Ishikawa (cell line): ENCODE results near the gene C1orf141.

ENCODE experiments used
- CEBPB ChIP-seq: IDR thresholded peaks from 2 replicates; pipeline ENCODE4 v1.6.1; 2012
- CREB1 ChIP-seq: IDR thresholded peaks from 2 replicates; pipeline ENCODE4 v1.6.1; 2012; ENCODE audit warnings: low read depth
- EGR1 ChIP-seq: IDR thresholded peaks from 2 replicates; pipeline ENCODE4 v1.6.1; 2012
- EP300 ChIP-seq: IDR thresholded peaks from 2 replicates; pipeline ENCODE4 v1.6.1; 2012; ENCODE audit warnings: borderline replicate concordance
- FOXM1 ChIP-seq: IDR thresholded peaks from 2 replicates; pipeline ENCODE4 v1.6.1; 2012; ENCODE audit warnings: low read depth, borderline replicate concordance
- NFIC ChIP-seq: IDR thresholded peaks from 2 replicates; pipeline ENCODE4 v1.6.1; 2012
- RAD21 ChIP-seq: IDR thresholded peaks from 2 replicates; pipeline ENCODE4 v1.6.1; 2012; ENCODE audit warnings: low read depth
- TAF1 ChIP-seq: IDR thresholded peaks from 2 replicates; pipeline ENCODE4 v1.6.1; 2012; ENCODE audit warnings: low read depth, mild to moderate bottlenecking
- TCF12 ChIP-seq: IDR thresholded peaks from 2 replicates; pipeline ENCODE4 v1.6.1; 2012; ENCODE audit warnings: low read depth
- TEAD4 ChIP-seq: IDR thresholded peaks from 2 replicates; pipeline ENCODE4 v1.6.1; 2012
- YY1 ChIP-seq: IDR thresholded peaks from 2 replicates; pipeline ENCODE4 v1.6.1; 2012; ENCODE audit warnings: low read depth
- ZBTB7A ChIP-seq: IDR thresholded peaks from 2 replicates; pipeline ENCODE4 v1.6.1; 2012; ENCODE audit warnings: low read depth
- TF ChIP-seq, protein P1 (sequence below): IDR thresholded peaks from 2 replicates; pipeline ENCODE4 v1.6.1; 2012
- TF ChIP-seq, protein P2 (sequence below): IDR thresholded peaks from 2 replicates; pipeline ENCODE4 v1.6.1; 2012; ENCODE audit warnings: low read depth, mild to moderate bottlenecking
- TF ChIP-seq, protein P3 (sequence below): IDR thresholded peaks from 2 replicates; pipeline ENCODE4 v1.6.1; 2012

Gene C1orf141

DNA sequence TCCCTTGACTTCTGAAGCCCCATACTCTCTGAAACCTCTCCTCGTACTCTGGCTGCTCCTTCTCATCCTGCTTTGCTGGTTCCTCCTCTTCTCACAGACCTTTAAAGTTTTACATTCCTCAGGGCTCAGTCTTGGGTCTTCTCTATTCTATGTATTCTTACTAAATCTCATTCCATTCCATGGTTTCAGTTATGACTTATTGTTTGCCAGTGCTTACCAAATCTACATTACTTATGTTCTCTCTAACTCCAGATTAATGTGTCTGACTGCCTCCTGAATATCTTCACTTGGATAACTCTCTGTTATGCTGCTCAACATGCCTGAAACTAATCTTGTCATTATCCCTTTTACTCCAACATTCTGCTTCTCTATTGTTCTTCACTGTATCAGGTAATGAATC lies 75.4 kb downstream of the C1orf141 start:
- TF ChIP-seq TCF12: no peak
- TF ChIP-seq, protein P1, sequence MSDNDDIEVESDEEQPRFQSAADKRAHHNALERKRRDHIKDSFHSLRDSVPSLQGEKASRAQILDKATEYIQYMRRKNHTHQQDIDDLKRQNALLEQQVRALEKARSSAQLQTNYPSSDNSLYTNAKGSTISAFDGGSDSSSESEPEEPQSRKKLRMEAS: no peak
- TF ChIP-seq CEBPB: no peak
- no peak for TF ChIP-seq YY1
- TF ChIP-seq, protein P2, sequence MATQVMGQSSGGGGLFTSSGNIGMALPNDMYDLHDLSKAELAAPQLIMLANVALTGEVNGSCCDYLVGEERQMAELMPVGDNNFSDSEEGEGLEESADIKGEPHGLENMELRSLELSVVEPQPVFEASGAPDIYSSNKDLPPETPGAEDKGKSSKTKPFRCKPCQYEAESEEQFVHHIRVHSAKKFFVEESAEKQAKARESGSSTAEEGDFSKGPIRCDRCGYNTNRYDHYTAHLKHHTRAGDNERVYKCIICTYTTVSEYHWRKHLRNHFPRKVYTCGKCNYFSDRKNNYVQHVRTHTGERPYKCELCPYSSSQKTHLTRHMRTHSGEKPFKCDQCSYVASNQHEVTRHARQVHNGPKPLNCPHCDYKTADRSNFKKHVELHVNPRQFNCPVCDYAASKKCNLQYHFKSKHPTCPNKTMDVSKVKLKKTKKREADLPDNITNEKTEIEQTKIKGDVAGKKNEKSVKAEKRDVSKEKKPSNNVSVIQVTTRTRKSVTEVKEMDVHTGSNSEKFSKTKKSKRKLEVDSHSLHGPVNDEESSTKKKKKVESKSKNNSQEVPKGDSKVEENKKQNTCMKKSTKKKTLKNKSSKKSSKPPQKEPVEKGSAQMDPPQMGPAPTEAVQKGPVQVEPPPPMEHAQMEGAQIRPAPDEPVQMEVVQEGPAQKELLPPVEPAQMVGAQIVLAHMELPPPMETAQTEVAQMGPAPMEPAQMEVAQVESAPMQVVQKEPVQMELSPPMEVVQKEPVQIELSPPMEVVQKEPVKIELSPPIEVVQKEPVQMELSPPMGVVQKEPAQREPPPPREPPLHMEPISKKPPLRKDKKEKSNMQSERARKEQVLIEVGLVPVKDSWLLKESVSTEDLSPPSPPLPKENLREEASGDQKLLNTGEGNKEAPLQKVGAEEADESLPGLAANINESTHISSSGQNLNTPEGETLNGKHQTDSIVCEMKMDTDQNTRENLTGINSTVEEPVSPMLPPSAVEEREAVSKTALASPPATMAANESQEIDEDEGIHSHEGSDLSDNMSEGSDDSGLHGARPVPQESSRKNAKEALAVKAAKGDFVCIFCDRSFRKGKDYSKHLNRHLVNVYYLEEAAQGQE: no peak
- TF ChIP-seq, protein P3, sequence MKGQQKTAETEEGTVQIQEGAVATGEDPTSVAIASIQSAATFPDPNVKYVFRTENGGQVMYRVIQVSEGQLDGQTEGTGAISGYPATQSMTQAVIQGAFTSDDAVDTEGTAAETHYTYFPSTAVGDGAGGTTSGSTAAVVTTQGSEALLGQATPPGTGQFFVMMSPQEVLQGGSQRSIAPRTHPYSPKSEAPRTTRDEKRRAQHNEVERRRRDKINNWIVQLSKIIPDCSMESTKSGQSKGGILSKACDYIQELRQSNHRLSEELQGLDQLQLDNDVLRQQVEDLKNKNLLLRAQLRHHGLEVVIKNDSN: no peak
- no peak for TF ChIP-seq EP300
- TF ChIP-seq RAD21: no peak
- no peak for TF ChIP-seq ZBTB7A
- no peak for TF ChIP-seq CREB1
- TF ChIP-seq FOXM1: no peak
- no peak for TF ChIP-seq TAF1
- TF ChIP-seq TEAD4: no peak
- TF ChIP-seq NFIC: no peak
- TF ChIP-seq EGR1: no peak

DNA sequence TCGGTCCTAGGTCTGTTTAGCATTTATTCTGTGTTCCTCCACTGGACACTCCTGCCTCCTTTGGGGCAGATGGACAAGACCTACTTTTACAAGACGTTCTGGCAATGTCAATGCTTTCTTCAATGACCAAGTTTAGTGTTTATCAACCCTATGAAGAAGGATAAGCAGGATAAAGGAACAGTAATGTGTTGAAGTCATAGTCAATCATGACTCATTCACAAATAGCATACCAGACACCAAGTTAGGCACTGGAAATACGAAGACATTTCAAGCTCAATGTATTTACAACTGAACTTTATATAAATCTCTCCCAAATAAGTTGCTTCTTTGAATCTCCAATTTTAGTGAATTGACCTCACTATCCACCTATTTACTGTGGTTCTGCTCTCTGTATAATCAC lies 76.0 kb downstream of the C1orf141 start:
- TF ChIP-seq TAF1 (no peak), FOXM1 (no peak), EGR1 (no peak), YY1 (no peak), ZBTB7A (no peak), EP300 (no peak), NFIC (no peak), RAD21 (no peak), CREB1 (no peak), CEBPB (no peak), TEAD4 (no peak), TCF12 (no peak)
- TF ChIP-seq, protein P1: no peak
- TF ChIP-seq, protein P2: no peak
- TF ChIP-seq, protein P3: no peak

DNA sequence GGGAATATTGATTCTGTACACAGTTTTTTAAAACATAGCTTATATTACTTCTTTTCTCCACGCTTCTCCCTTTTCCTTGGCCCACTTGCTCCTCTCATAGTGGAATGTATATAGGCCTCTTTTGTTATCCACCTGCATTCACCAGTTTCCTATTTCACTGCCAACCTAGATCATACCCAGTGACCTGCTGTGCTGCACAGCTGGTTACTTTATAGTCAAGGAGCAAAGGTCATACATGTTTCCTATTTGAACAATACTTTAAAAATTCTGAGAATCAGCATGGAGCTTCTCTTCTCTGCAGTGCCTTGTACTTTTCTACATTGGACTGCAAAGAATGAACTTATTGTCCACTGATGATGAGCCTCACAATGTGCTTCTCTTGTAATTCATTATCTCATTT lies 76.5 kb downstream of the C1orf141 start:
- TF ChIP-seq, protein P3: no peak
- peak; percentile 75 for TF ChIP-seq TCF12
- TF ChIP-seq YY1: no peak
- 0 out of 2 replicates have a peak, but pooled peaks have one; percentile 21 for TF ChIP-seq NFIC
- peak; percentile 48; the same call in 1 of the 2 replicates for TF ChIP-seq EP300
- no peak for TF ChIP-seq CEBPB
- peak; percentile 40; the same call in 1 of the 2 replicates for TF ChIP-seq TEAD4
- TF ChIP-seq TAF1: no peak

DNA sequence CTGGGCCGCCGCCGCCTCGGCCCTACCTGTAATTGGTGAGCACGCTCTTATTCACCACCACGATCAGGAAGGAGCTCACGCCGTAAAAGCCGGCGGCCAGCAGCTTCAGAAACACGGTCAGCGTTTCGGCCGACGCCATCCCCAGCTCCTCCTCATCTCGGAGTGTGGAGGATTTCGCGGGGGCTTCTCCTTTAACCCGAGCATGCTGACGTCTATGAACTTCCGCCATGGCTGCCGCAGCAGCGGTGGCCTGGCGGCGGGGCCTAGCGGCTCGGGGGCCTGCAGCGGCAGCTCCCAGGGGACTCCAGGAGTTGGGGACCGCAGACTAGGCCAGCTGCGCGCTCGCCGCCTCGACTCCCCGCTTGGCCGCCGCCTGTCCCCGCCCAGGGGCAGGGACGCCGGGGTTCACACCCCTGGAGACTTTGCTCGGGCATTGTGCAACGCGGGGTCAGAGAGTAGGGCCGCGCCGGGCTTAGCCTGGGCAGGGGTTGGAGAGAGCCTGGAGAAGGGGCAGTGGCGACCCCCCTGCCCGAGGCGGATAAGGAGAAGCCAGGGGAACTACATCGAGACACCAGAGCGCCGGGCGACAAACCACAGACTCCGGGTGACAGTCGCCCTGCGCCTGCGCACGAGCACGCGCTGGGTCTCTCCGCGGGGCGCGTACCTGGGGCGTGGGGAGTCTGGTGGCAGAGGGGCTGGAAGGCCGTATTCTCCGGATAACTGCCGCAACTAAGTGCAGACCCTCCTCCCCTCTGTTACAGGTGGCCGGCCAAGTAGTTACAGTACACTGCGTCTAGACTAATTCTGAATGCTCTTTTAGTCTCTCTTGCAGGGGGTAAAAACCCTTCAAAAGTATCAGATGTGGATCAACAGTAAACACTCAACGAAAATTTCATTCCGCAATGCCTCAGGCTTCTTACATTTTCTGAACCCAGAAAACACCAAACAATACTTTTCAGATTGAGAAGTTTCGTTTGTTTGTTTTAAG lies 80.7 kb downstream of the C1orf141 start, which contains the start of gene SLC35D1:
TSS of gene SLC35D1 (minus strand) at position 364 of the 988 bp plus-strand sequence. CDS start at position 229, 135 bp downstream.
- TF ChIP-seq YY1: peak; percentile 69
- no peak for TF ChIP-seq CREB1
- peak; percentile 89 for TF ChIP-seq CEBPB
- no peak; the same call in 1 of the 2 replicates for TF ChIP-seq TCF12
- TF ChIP-seq, protein P2: 0 out of 2 replicates have a peak, but pooled peaks have one; percentile 20
- no peak for TF ChIP-seq EGR1
- no peak for TF ChIP-seq FOXM1
- TF ChIP-seq, protein P3: no peak
- TF ChIP-seq EP300: no peak
- peak; percentile 70; the same call in 1 of the 2 replicates for TF ChIP-seq TAF1
- no peak for TF ChIP-seq RAD21
- TF ChIP-seq, protein P1: 0 out of 2 replicates have a peak, but pooled peaks have one; percentile 36
- no peak for TF ChIP-seq TEAD4
- TF ChIP-seq NFIC: 0 out of 2 replicates have a peak, but pooled peaks have one; percentile 5
- TF ChIP-seq ZBTB7A: peak; percentile 96
